Measurements from ENCODE around the gene BCAT1. TPM values are rescaled to one million over a fixed set of nuclear protein-coding genes. Genes with fewer than 3 reads are reported as not detected.

BCAT1 gene
- total RNA-seq, 1 experiment from 2014 or later, result 0.74 TPM

GRCh38 chr12:24760606-24761378, 188.1 kb downstream of the BCAT1 start:
- RAD21 ChIA-PET (ENCODE audit: low non-redundant PET in 1 of 2, low total read pairs in 2 of 2, uncharacterized antibody in 2 of 2, unreplicated experiment in 2 of 2), result no interaction called here
- peaks cover 3% of the 10 kb centered on the region; the same call in 1 of the 2 replicates for H3K27me3 ChIP-seq (ENCODE audit: insufficient read depth, low read length)
- H3K79me2 ChIP-seq (ENCODE audit: insufficient read depth, low read length), result no peaks in the 10 kb centered on the region
- DNase-seq (ENCODE audit: low read depth, low spot score), result no peak
- H3K36me3 ChIP-seq (ENCODE audit: control insufficient read depth in 1 of 2, insufficient read depth in 2 of 2, low read length in 2 of 2), result no peaks in the 10 kb centered on the region
- H3K4me3 ChIP-seq (replicated peaks in 1 of 2; ENCODE audit: low read depth in 1 of 2, low read length in 2 of 2), result no peak overlapping the region
- H3K27ac ChIP-seq (ENCODE audit: low read depth, low read length), result no peak overlapping the region
- CTCF ChIA-PET, result no interaction called here
- POLR2A ChIA-PET, result no interaction called here
- TF ChIP-seq REST (IDR thresholded peaks at IDR 0.05; ENCODE audit: low read depth), result no peak
- TF ChIP-seq, protein P1, sequence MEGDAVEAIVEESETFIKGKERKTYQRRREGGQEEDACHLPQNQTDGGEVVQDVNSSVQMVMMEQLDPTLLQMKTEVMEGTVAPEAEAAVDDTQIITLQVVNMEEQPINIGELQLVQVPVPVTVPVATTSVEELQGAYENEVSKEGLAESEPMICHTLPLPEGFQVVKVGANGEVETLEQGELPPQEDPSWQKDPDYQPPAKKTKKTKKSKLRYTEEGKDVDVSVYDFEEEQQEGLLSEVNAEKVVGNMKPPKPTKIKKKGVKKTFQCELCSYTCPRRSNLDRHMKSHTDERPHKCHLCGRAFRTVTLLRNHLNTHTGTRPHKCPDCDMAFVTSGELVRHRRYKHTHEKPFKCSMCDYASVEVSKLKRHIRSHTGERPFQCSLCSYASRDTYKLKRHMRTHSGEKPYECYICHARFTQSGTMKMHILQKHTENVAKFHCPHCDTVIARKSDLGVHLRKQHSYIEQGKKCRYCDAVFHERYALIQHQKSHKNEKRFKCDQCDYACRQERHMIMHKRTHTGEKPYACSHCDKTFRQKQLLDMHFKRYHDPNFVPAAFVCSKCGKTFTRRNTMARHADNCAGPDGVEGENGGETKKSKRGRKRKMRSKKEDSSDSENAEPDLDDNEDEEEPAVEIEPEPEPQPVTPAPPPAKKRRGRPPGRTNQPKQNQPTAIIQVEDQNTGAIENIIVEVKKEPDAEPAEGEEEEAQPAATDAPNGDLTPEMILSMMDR (IDR thresholded peaks at IDR 0.05 in 2 of 3, conservative IDR thresholded peaks at IDR 0.05 in 1 of 3; ENCODE audit: borderline replicate concordance in 1 of 3, insufficient read depth in 1 of 3, low read depth in 2 of 3, low read length in 2 of 3), result no peak
- no peak for TF ChIP-seq FOSL1 (IDR thresholded peaks at IDR 0.05; ENCODE audit: low read depth)
- no peak for TF ChIP-seq SP1 (IDR thresholded peaks at IDR 0.05; ENCODE audit: low read depth)
- H2AFZ ChIP-seq (ENCODE audit: low read depth, low read length, poor library complexity, severe bottlenecking), result no peak overlapping the region
- H3K4me1 ChIP-seq (ENCODE audit: control insufficient read depth in 1 of 2, insufficient read depth in 2 of 2, low read length in 2 of 2), result no peaks in the 10 kb centered on the region
- intact Hi-C loops (cut with micrococcal nuclease), result no loop called here
- no peaks in the 10 kb centered on the region; a peak in 1 of 4 replicates for H3K9me3 ChIP-seq (ENCODE audit: control insufficient read depth in 1 of 2, insufficient read depth in 1 of 2, low read depth in 1 of 2, low read length in 2 of 2)
- H3K4me2 ChIP-seq (ENCODE audit: low read length), result no peak overlapping the region
- no peaks in the 10 kb centered on the region for H3K9me2 ChIP-seq (ENCODE audit: insufficient read depth)
- no peak overlapping the region for H3K9ac ChIP-seq (ENCODE audit: low read length)
- H4K20me1 ChIP-seq (ENCODE audit: insufficient read depth), result no peaks in the 10 kb centered on the region
- no TSS peak for BruUV-seq (replicated peaks)
- ATAC-seq, result no peak

Data from HCT116 (cell line).